GM12874 (cell line): ENCODE data around the gene RNF208.

Experiments used
- TF ChIP-seq, protein P1 (sequence below): IDR thresholded peaks from 2 replicates; pipeline ENCODE4 v1.5.1; 2011; ENCODE audit warnings: low read depth, mild to moderate bottlenecking, control low read depth, low read length, moderate library complexity; ENCODE audit not compliant: insufficient read depth

Gene RNF208

DNA sequence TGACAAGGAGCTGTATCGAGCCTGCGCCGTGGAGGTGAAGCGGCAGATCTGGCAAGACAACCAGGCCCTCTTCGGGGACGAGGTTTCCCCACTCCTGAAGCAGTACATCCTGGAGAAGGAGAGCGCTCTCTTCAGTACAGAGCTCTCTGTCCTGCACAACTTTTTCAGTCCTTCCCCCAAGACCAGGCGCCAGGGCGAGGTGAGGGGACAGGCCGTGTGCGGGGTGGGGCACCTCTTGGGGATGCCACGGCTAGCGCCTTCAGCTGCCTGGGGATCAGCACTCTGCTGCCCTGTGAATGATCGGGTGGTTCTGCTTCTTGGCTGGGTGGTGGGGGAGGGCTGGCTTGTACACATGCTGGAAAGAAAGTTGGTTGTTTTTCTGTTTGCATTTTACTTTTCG lies 34.8 kb upstream of the RNF208 start:
- TF ChIP-seq, protein P1, sequence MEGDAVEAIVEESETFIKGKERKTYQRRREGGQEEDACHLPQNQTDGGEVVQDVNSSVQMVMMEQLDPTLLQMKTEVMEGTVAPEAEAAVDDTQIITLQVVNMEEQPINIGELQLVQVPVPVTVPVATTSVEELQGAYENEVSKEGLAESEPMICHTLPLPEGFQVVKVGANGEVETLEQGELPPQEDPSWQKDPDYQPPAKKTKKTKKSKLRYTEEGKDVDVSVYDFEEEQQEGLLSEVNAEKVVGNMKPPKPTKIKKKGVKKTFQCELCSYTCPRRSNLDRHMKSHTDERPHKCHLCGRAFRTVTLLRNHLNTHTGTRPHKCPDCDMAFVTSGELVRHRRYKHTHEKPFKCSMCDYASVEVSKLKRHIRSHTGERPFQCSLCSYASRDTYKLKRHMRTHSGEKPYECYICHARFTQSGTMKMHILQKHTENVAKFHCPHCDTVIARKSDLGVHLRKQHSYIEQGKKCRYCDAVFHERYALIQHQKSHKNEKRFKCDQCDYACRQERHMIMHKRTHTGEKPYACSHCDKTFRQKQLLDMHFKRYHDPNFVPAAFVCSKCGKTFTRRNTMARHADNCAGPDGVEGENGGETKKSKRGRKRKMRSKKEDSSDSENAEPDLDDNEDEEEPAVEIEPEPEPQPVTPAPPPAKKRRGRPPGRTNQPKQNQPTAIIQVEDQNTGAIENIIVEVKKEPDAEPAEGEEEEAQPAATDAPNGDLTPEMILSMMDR, result no peak

DNA sequence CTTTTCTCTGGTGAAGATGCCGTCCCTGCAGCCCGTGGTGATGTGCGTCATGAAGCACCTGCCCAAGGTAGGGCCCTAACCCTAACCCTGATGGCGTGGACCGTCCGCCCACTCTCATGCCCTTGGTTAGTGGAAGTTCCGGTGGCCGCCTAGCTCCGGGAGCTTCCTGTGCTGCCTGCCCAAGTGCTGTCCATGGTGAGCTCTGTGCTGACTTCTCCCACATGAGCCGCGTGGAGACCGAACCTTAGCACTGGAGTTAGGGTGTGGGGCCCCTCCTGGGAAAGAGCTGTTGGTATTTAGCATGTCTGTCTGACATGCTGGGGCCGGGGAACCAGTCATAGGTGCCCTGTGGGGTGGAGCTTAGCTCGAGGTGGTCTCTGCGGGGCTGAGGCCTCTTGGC lies 34.3 kb upstream of the RNF208 start:
- TF ChIP-seq, protein P1, result no peak

DNA sequence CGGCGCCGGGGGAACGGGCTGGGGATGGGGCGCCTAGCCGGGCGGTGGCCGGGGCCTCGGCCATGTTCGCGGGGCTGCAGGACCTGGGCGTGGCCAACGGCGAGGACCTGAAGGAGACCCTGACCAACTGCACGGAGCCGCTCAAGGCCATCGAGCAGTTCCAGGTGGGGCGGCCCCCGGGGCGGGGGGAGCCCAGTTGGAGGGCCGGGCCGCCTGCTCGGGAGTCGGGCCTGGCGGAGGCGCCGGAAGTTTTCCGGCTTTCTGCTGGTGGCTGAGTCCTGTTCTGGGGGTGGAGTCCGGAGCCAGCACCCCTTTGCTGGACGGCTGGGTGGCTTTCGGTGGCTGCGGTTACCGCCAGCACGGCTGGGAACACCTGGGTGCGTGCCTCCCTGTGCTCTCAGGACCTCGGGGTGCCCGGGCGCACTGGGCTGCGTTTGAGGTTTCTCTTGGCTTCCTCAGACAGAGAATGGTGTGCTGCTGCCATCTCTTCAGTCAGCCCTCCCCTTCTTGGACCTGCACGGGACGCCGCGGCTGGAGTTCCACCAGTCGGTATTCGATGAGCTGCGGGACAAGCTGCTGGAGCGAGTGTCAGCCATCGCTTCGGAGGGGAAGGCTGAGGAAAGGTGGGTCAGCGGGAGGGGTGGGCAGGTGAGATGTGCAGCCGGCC lies 33.5 kb upstream of the RNF208 start:
- TF ChIP-seq, protein P1, result no peak

DNA sequence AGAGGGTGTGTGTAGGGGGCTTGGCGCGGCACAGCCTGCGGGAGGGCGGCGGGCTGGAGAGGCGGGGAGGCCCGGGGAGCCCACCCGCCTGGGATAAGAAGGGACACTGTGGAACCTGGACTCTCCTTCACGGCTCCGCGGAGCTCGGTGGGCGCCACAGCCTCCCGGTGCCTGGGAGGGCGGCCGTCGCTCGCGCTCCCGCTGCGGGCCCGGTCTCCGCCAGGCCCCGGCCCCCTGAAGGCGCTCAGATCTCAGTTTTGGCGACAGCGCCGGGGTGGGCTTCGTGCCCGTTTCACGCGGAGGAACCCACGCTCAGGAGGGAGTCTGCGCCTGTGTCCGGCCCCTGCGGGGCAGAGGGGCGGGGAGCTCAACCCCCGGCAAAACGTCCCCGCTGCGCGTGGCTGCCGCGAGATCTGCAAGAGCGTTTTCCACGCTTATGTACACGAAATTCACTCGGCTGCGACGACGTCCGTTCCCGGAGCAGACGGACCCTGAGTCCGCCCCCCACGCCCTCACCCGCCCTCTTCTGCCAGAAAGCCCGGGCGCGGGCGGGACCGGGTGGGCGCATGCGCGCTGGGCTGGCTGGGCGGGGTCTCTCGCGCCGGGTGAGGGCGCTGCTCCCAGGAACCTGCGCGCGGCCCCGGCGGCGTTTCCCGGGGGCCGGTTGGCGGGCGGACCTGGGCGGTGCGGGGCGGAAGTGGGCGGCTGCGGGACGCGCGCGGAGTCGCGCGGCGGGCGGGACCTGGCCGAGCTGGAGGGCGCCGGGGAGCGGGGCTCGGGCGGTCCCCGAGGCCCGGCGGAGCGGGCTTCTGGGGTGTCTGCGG lies 32.8 kb upstream of the RNF208 start, which contains the start of gene NELFB:
TSS of gene NELFB (plus strand) at position 704 of the 824 bp plus-strand sequence.
- TF ChIP-seq, protein P1, result no peak

DNA sequence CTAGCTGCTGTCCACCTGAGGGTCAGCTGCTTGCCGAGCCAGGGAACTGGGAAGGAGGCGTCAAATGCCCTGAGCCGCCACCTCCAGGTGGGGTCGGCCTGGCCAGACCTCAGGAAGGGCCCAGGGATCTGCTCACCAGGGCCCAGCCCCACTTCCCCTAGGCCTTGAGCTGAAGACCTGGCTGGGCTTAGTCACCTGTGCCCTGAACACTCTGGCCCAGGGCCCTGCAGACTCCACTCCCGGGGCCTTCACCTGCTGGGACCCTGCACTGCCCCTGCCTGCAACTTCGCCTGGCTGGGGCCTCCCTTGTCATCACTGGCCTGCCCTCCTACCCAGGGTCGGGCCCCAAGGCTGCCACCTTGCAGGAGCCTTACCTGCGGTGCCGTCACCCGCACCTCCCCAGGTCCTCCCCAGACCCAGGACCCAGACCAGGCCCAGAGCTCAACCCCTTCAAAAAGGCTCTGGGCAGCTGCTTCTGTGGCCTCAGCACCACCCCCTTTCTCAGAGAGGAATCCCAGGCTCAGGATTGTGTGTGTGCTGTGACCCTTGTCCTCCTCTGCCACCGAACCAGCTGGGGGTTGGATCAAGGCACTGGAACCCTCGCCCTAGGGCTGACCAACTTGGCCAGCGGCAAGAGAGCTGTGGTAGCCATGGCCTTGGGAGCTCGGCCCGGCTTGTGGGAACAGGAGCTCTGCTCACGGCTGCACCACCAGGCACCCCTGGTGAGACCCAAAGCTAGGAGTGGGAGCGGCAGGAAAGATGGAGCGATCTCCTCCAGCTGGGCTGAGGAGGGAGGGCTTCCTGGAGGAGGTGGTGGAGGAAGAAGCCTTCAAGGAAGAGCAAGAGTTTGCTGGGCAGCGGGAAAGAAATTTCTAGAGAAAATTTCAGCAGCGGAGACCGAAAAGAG lies 31.9 kb upstream of the RNF208 start:
- TF ChIP-seq, protein P1, result no peak

DNA sequence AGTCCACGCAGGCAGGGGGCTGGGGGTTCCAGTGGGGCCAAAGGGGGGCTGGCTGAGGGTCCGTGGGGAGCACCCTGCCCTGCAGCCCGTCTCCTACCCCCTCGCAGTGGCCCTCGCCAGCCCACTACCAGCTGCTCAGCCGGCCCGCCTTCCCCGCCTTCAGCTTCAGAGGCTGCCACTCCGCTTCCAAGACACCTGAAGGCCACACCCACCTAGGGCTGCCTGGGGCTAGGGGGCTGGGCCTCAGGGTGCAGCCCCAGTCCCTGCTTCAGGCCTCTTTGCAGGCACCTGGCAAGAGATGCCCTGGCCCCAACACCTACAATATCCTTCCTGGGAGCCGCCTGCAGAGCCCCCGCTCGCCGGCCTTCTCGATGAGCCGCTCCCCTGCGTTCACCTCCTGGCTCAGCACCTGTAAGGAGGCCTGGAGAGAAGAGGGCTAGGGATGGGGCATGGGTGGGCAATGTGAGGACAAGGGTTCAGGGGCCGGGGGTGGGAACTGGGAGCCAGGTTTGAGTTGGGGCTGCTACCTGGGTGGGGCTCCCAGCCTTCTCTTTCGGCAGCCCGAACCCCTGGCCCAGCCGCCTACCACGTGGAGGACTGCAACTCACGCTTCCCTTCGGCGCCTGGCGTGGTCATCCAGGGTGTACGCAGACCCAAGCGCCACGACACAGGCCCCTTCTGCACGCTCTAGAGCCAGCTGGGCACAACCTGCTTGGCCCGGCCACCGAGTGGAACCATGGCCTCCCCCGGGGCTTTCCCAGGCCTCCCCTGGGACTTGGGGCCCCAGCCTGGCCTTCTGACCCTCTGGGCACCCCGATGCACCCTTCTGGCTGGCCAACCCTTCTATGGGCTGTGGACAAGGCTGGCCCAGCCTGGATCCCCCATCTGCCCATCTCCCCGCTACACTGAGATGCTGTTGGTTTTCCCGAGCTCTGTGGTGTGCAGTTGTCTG lies 30.8 kb upstream of the RNF208 start:
- TF ChIP-seq, protein P1, result no peak
